ENCODE measurements around the gene NPHP4. TPM values are rescaled to one million over a fixed set of nuclear protein-coding genes. Genes with fewer than 3 reads are reported as not detected.

NPHP4 gene
- total RNA-seq, 1 experiment from 2014 or later, result 10.7 TPM

DNA sequence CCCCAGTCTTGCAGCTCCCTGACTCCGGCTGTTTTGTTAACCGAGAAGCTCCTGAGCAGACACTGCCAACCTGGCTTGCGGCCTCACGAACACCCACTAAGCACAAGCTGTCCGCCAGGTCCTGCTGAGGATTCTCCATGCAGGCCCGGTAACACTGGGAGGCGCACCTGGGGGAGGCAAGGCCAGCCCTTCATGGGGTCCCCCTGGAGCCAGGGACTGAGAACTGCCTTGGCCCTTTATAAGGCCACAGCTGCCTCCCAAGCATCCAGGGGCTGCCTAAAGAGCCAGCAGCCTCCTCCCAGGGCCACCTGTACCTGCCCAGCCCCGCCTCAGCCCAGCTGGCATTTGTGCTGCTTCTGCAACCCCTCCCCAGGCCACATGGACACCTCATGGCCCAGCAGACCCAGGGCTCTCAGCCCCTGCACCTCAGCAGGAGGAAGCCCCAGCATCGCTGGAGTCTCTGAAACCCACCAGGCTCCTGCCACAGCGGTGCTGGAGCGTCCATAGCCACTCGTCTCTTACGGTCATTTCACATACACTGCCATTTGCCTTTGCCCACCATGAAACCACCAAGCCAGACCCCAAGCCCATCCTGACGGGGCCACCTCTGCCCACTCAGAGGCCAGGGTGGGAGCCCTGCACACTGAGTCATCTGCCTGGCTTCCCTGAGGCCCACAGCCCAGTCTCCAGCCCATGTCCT, 82.5 kb downstream of the NPHP4 start:
- Histone ChIP-seq H3K9me3 (no peaks in the 10 kb centered on the region), H3K36me3 (peaks cover 3% of the 10 kb centered on the region; the same call in 1 of the 2 replicates), H3K27me3 (no peaks in the 10 kb centered on the region), H3K4me3 (no peak overlapping the region)
- DNase-seq, result no peak

DNA sequence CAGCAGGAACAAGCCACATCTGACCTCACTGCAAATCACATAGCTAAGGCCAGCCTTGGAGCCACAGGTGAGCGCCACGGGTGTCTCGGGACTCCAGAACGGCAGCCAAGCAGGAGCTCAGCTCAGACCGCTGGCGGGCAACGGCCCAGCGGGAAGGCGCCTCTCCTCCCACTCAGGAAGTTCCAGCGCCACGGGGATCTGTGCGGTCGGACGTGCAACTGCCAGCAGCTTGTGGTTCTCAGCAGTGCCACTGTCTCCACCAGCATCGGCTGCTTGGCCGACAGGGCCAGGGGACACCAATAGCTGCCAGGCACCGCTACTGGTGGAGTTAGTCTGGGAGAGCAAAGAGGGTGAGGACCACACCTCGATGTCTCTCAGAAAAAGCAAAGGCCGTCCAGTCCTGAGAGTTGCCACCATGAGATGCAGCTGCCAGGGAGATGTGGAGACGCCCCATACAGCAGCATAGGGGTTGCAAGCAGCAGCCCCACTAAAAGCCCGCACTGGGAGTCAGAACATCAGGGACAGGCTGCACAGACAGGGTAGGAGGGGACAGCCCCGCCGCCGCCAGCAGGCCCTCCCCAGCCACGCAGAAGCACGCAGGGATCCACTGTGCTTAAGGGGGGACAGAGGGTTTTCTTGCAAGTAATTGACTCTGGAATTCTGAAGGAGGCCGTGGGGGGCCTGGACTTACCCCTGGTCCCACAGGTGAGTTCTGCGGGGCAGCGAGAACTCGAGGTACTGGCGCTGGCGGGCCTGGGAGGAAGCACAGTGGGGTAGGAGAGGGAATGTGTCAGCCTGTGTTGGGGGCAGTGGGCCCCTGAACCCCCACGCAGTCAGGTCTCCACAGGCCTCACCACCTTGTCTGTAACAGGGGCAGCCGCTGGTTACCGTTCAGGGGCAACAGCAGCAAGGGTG, 83.5 kb downstream of the NPHP4 start:
- peaks cover 4% of the 10 kb centered on the region; the same call in 1 of the 2 replicates for H3K36me3 ChIP-seq
- no peaks in the 10 kb centered on the region for H3K27me3 ChIP-seq
- H3K4me3 ChIP-seq, result no peak overlapping the region
- H3K9me3 ChIP-seq, result no peaks in the 10 kb centered on the region
- peak; percentile 61 for DNase-seq

DNA sequence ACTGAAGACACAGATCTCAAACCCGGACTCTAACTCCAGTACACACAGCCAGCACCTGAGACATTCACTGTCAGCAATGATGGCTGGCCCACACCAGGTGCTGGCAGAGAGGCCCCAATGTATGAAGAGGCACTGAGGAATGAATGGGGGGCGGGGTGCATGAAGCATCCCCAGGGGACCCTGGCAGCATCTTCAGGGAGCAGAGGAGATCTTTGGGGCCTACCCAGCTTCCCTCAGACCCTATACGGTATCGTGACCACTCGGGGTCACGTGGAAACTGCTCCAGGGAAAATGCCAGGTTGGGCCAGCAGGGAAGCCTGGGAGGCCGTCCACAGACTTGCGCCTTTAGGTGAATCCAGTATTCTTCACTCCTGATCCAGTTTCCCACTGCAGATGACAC, 84.3 kb downstream of the NPHP4 start:
- Histone ChIP-seq H3K4me3 (no peak overlapping the region), H3K36me3 (peaks cover 4% of the 10 kb centered on the region; the same call in 1 of the 2 replicates), H3K27me3 (no peaks in the 10 kb centered on the region), H3K9me3 (no peaks in the 10 kb centered on the region)
- no peak for DNase-seq

DNA sequence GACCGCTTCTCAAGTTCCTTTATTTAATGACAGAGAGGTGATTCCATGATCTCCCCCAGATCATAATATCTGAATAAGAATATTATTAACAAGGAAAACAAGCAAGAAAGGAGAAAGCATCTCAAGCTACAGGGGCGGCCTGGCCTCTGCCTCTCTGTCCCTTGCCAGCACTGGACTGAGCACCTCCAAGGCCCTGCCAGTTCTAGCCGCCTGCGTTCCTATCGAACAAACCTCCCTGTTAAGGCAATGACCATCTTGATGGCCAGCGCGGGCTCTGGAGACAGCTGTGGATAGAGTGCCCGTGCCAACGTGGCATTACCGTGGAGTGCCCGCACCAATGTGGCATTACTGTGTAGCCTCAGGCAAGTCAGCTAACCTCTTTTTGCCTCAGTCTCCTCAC, 84.8 kb downstream of the NPHP4 start:
- H3K4me3 ChIP-seq, result no peak overlapping the region
- H3K9me3 ChIP-seq, result no peaks in the 10 kb centered on the region
- no peaks in the 10 kb centered on the region for H3K27me3 ChIP-seq
- H3K36me3 ChIP-seq, result peaks cover 4% of the 10 kb centered on the region; the same call in 1 of the 2 replicates
- no peak for DNase-seq

DNA sequence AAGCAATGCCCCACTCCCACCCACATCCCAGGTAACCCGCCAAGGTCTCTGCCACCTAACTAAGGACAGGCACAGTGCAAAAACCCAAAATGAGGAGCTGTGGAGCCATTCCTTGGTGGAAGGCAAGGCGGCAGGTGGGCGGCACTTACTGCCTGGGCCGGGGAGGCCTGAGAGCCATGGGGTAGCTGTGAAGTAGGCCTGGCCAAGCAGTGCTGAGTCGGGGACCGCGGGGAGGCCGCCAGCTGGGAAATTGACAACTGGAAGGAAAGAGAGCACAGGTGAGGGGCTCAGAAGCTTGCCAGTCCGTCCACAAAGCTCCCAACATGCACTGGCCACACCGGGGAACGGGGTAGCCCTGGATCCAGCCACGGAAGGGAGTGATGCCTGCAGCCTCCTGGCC, 85.3 kb downstream of the NPHP4 start:
- Histone ChIP-seq H3K9me3 (no peaks in the 10 kb centered on the region), H3K36me3 (peaks cover 4% of the 10 kb centered on the region; the same call in 1 of the 2 replicates), H3K4me3 (no peak overlapping the region), H3K27me3 (no peaks in the 10 kb centered on the region)
- no peak for DNase-seq

DNA sequence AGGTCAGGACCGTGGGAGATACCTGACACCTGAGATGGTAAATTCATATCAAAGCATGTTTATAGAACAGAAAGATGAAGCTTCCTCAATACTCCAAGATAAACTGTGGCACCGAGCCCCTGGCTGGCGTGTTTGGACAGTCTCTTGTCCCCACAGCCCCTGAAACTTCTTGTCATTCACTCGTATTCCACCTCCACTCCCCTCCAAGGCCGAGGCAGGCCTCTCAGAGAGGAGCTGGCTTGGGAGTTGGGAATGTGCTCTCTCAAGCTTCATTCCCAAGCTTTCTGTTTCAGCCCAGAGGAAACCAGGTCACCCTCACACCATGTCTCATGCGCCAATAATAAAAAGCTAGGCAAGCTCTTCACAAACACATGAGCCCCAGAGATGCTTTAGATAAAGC, 86.1 kb downstream of the NPHP4 start:
- Histone ChIP-seq H3K27me3 (no peaks in the 10 kb centered on the region), H3K4me3 (no peak overlapping the region), H3K9me3 (no peaks in the 10 kb centered on the region), H3K36me3 (peaks cover 4% of the 10 kb centered on the region; the same call in 1 of the 2 replicates)
- no peak for DNase-seq

DNA sequence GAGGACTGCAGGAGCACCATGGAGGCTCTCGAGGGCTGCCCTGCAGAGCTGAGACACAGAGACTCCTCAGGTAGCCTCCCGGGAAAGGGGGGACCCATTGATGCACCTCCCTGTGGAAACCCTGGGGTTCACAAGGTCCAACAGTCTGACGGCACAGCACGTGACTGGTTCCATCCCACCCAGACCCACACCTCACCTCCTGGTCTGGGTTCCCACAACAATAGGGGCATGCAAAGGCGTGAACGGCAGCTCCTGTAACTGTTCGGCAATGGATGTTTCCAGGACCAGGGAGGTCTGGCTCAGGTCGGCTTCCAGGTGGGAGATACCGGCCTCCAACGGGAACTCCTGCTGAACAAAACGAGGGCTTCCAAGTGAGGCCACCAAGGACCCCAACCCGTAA, 86.8 kb downstream of the NPHP4 start:
- no peak for DNase-seq
- no peak overlapping the region for H3K4me3 ChIP-seq
- H3K36me3 ChIP-seq, result peaks cover 4% of the 10 kb centered on the region; the same call in 1 of the 2 replicates
- no peaks in the 10 kb centered on the region for H3K9me3 ChIP-seq
- no peaks in the 10 kb centered on the region for H3K27me3 ChIP-seq

DNA sequence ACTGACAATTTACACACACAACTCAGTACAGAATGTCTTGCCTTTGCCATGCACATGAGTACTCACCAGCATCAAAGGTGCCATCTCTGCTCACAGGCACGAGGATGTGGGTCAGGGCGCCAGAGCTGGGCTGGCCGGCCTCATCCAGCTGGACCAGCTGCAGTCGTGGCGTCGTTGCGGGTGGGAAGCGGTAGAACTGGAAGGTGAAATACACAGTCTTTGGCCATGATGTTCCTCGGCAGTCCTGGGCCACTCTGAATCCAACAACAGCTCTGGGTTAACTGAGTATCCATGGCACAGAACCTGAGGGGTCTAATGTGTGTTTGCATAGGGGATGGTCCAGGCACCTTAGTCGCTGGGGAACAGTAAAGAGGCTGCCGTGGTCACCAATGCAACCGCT, 87.7 kb downstream of the NPHP4 start:
- H3K27me3 ChIP-seq, result no peaks in the 10 kb centered on the region
- no peak for DNase-seq
- H3K9me3 ChIP-seq, result no peaks in the 10 kb centered on the region
- H3K36me3 ChIP-seq, result peaks cover 4% of the 10 kb centered on the region; the same call in 1 of the 2 replicates
- H3K4me3 ChIP-seq, result no peak overlapping the region

DNA sequence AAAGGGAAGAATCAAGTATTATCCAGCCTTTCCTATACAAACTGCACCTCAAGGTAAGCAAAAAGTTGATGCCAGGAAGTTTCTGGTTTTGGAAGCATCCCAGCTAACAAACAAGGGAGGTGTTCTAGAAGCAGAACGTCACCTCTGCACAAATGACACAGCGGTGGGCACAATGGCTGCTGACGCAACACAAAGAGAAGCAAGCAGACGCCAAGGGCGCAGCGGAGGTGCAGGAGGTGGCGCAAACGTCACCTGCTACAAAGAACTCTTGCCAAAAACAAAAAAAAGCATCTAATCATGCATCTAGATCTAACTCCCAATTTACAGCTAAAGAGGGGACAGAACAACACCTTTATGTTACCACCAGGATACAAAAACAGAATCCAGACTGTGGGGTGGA, 88.5 kb downstream of the NPHP4 start:
- Histone ChIP-seq H3K4me3 (no peak overlapping the region), H3K9me3 (no peaks in the 10 kb centered on the region), H3K27me3 (no peaks in the 10 kb centered on the region), H3K36me3 (peaks cover 4% of the 10 kb centered on the region; the same call in 1 of the 2 replicates)
- DNase-seq, result no peak

DNA sequence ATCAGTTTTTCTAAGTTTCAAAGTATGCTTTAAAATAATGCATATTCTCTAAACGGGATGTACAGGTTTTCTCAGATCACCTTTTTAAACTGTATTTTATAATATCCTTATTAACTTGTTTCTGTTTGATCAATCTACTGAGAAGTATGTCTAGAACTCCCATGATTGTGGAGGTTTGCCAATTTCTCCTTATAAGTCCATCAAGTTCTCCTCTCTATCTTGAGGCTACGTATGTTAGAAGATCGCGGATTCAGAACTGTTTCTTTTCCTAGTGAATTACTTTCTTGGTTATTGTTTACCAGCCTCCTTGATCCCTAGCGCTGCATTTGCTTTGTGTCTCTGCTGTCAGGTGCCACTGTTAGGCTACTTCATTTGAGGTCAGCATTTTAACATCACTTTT, 89.2 kb downstream of the NPHP4 start:
- no peaks in the 10 kb centered on the region for H3K27me3 ChIP-seq
- no peaks in the 10 kb centered on the region for H3K9me3 ChIP-seq
- H3K36me3 ChIP-seq, result peaks cover 4% of the 10 kb centered on the region; the same call in 1 of the 2 replicates
- H3K4me3 ChIP-seq, result no peak overlapping the region
- no peak for DNase-seq

DNA sequence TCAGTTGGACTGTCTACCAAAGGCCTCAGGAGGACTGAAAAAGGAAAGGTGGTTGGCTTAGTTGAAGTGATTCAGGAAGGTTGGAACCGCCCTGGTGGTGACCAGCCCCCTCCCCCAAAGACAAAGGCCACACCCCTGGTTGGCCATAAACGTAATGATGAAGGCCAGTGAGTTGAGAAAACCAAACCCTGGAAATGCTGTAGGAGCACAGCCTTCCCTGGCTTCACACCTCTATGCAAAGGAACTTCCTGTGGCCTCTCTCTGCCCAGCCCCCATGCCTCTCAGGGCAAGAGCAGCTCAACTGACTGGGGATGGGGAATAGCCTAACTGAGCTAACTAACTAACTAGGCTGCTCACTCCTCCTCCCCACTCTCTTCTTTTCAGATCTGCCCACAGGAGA, 90.4 kb downstream of the NPHP4 start:
- Histone ChIP-seq H3K27me3 (no peaks in the 10 kb centered on the region), H3K4me3 (no peak overlapping the region), H3K9me3 (no peaks in the 10 kb centered on the region), H3K36me3 (peaks cover 4% of the 10 kb centered on the region; the same call in 1 of the 2 replicates)
- DNase-seq, result no peak

DNA sequence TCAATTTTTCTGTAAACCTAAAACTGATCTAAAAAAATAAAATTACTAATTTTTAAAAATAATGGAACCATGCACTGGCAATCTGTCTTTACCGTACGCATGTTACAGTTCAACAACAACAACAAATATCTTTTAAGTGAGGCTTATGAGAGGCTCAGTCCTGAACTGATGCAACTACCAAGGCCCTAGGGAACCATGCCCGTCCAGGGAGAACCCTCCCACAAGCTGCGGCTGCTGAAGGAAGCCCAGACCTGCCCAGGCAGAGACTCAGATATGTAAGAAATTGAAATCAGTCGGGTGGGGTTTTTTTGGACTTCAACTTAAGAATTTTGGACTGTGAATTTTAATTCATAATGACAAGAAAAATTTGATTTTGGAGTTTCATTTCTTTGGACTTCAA, 91.1 kb downstream of the NPHP4 start:
- DNase-seq, result no peak
- Histone ChIP-seq H3K36me3 (peaks cover 4% of the 10 kb centered on the region; the same call in 1 of the 2 replicates), H3K4me3 (no peak overlapping the region), H3K9me3 (no peaks in the 10 kb centered on the region), H3K27me3 (no peaks in the 10 kb centered on the region)

DNA sequence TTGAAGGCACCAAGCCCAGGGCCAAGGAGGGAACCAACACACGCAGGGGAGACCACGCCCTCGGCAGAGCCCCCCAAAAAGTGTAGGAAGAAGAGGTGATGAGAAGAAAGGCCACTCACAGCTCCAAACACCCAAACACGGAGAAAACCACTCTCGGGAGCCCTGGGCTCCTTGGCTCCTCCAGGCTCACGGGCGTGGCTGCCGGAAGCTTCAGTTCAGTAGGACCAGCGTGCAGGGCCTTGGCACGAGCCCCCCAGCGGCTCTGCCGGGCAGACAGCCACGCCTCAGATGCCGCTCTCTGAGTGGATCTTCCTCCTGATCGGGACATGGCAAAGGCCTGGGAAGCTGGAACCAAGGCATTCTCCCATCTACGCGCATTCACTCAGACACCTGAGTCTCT, 94.0 kb downstream of the NPHP4 start:
- DNase-seq, result no peak

DNA sequence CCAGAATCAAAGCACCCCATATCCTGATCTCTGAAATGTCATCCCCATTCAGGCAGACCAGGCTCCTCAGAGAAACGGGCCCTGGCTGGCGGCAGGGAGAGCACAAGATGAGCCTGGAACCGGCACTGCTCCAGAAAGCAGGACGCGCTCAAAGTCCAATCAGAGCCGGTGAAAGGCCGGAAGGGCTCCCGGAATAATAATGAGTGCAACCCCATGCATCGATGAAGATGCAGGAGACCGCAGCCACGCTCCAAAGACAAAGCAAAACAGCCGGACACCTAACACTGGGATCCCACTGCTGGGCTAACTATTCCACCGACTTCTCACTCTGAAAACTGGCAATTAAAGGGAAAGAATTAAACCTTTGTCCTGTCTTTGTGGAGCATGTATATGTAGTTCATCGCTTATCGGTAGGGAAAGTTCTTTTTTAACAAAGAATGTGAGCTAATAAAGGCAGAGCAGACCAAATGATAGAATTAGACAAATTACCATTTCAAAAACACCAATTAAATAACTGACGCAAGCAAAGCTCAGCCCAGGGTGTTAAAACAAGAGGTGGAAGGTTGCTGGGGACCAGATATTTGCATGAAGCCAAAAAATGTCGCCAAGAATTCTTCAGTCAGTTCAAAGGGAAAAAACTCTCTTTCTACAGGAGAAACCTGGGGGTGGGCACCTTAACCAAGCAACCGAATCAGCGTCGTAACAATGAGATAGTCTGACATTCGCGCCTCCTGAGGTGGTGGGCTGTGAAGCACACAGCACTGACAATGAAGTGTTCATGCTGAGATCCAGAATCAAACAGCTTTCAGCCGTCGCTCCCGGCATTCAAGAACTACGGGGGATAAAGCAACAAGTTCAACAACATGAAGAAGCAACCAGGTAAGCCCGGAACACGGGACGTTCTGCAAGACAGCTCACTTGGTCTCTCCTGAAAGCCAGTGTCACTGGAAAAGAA, 95.2 kb downstream of the NPHP4 start:
- Histone ChIP-seq H3K27me3 (no peaks in the 10 kb centered on the region), H3K9me3 (no peaks in the 10 kb centered on the region), H3K36me3 (no peaks in the 10 kb centered on the region; the same call in 1 of the 2 replicates), H3K4me3 (no peak overlapping the region)
- DNase-seq, result no peak

More for the DNA sequence above, 94.0 kb downstream of the NPHP4 start:
- H3K36me3 ChIP-seq, result no peaks in the 10 kb centered on the region; the same call in 1 of the 2 replicates
- no peaks in the 10 kb centered on the region for H3K9me3 ChIP-seq
- no peaks in the 10 kb centered on the region for H3K27me3 ChIP-seq
- H3K4me3 ChIP-seq, result no peak overlapping the region

DNA sequence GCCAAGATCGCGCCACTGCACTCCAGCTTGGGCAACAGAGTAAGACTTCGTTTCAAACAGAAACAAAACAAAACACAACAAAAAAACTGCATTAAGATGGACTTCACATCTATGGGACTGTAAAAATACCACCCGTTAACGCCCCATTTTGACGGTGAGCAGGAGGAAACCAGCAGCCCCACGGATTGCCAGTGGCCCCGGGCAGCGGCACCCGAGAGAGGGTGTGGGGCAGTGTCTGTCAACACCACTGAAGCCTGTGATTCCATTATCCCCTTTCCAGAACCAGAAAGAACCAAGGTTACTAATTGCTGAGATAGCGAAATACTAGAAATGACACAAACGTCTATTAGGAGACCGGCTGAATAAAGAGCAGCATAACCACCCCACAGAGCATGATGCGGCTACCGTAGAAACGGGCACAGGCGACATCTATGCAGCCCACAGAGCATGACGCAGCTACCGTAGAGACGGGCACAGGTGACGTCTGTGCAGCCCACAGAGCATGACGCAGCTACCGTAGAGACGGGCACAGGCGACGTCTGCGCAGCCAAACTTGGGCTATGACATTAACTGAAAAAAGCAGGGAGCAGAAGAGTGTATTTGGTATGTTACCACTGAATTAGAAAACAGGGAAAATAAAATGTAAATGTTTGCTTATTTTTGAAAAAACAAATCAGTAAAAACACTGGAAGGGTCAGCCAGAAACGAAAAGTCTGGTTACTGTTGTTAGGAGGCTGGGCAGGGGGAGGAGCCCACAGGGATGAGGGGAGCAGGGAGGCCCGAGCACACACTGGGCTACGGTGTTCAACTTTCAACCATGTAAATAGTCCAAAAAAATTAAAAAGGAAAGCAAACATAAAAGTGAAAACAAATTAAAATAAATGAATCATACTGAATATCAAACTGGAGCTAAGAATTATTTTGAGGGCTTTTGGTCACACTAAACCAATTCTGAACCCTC, 96.5 kb downstream of the NPHP4 start:
- Histone ChIP-seq H3K27me3 (no peaks in the 10 kb centered on the region), H3K9me3 (no peaks in the 10 kb centered on the region), H3K36me3 (no peaks in the 10 kb centered on the region; the same call in 1 of the 2 replicates), H3K4me3 (no peak overlapping the region)
- DNase-seq, result no peak

Data from MG63 (cell line).